Measurements from ENCODE around the gene CNOT8.

DNA sequence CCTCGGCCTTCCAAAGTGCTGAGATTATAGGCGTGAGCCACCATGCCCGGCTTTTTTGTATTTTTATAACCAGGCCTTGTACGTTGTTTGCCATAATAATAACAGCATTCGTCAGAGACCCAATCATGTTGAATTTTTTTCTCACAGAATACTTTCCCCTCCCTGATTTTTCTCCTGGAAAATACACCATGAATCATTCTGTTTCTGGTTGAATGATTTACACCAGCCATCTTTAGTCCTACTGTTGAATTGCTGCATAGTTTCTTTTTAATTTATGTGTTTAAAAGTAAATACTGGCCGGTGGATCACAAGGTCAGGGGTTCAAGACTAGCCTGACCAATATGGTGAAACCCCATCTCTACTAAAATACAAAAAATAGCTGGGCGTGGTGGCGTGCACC is 3.5 kb downstream of the CNOT8 start:
- no peak for TF ChIP-seq TCF7L2 (IDR thresholded peaks at IDR 0.05; ENCODE audit: borderline replicate concordance, extremely low read depth, insufficient read depth, insufficient read length)
- TF ChIP-seq EZH2 (IDR thresholded peaks at IDR 0.05) = no peak
